Mucosa of descending colon (tissue), 3 donors: ENCODE results near the gene FCGR2B. TPM values are rescaled to one million over a fixed set of nuclear protein-coding genes. Genes with fewer than 3 reads are reported as not detected.
"Not testable (repeated sequence)": the region's sequence is repeated elsewhere in the genome, so short reads cannot be mapped to it uniquely, and the experiment has no call there.

Source experiments
- ATAC-seq: fragments of 200-7000 bp; cut with Tn5 transposase; one replicate; pipeline ENCODE4 v1.9.1; 2020; ENCODE audit warnings: mild to moderate bottlenecking, moderate library complexity
- DNase-seq, 3 donors: peaks; one replicate each; pipeline ENCODE4 v3.0.0-alpha.2; 2020
- H3K36me3 ChIP-seq: fragments of 200-600 bp; one replicate; pipeline ENCODE4 v1.8.0; 2021; ENCODE audit warnings: low read depth, mild to moderate bottlenecking
- H3K4me1 ChIP-seq: fragments of 200-600 bp; one replicate; pipeline ENCODE4 v1.8.0; 2021; ENCODE audit warnings: low read depth, mild to moderate bottlenecking
- H3K4me3 ChIP-seq: fragments of 200-600 bp; one replicate; pipeline ENCODE4 v1.8.0; 2021; ENCODE audit warnings: mild to moderate bottlenecking
- H3K9me3 ChIP-seq: fragments of 200-600 bp; one replicate; pipeline ENCODE4 v1.8.0; 2021; ENCODE audit warnings: mild to moderate bottlenecking
- CTCF ChIP-seq: fragments of 200-600 bp; IDR thresholded peaks from one replicate; pipeline ENCODE4 v1.8.0; 2022; ENCODE audit warnings: antibody characterized with exemption, mild to moderate bottlenecking
- intact Hi-C, 2 donors: fragments of 100-400 bp; cut with DNase I in 1 of 2; cut with micrococcal nuclease in 1 of 2; formaldehyde crosslinking; loops; one replicate each; pipeline versions ENCODE4 v1.11.0 to v1.11.1; 2022; cut with DNase I, micrococcal nuclease
- total RNA-seq, 3 donors: library from RNA; stranded (reverse); fragmentation: NEBNext Ultra II Directional in 2 of 3; extraction: Animal tissue kit (Norgen Biotek cat#: 25700) in 2 of 3; gene quantifications; one replicate each; pipeline versions ENCODE4 v1.2.1 to v1.2.4, GENCODE V29; 2021 to 2023
- donor health status: DM: no; HTN: no; CAD: no; lungs with moderate emphysema.
- donor health status: DM: no; HTN: no; CAD: no.
- donor health status: DM: no; HTN: yes; CAD: no.

The FCGR2B gene
- total RNA-seq, 3 donors from 2014 or later, result 5.1 to 18.7 (median 14.8) TPM

GRCh38 chr1:161658524-161658923, 4.4 kb upstream of the FCGR2B start:
- intact Hi-C loops, ATAC-seq, H3K4me1 ChIP-seq, H3K36me3 ChIP-seq, DNase-seq, H3K9me3 ChIP-seq, H3K4me3 ChIP-seq: not testable (repeated sequence)

- H3K9me3 ChIP-seq, intact Hi-C loops, H3K4me3 ChIP-seq, H3K4me1 ChIP-seq, DNase-seq, H3K36me3 ChIP-seq: not testable (repeated sequence)
- peak; percentile 35 for ATAC-seq
Measured at GRCh38 chr1:161661660-161662311, 1.2 kb upstream of the FCGR2B start.

GRCh38 chr1:161663569-161663968, 626 bp downstream of the FCGR2B start:
- peak; percentile 18 for ATAC-seq
- intact Hi-C loops, H3K9me3 ChIP-seq, H3K4me3 ChIP-seq, DNase-seq, H3K36me3 ChIP-seq, H3K4me1 ChIP-seq: not testable (repeated sequence)

- H3K4me1 ChIP-seq, H3K36me3 ChIP-seq, DNase-seq, ATAC-seq, intact Hi-C loops, H3K9me3 ChIP-seq, H3K4me3 ChIP-seq: not testable (repeated sequence)
Measured at GRCh38 chr1:161664689-161665088, 1.7 kb downstream of the FCGR2B start.

GRCh38 chr1:161671045-161672020, 8.4 kb downstream of the FCGR2B start:
- H3K4me1 ChIP-seq, ATAC-seq, intact Hi-C loops: not testable (repeated sequence)

GRCh38 chr1:161673437-161673836, 10.5 kb downstream of the FCGR2B start:
- intact Hi-C loops, H3K36me3 ChIP-seq, H3K4me3 ChIP-seq, H3K9me3 ChIP-seq, DNase-seq, H3K4me1 ChIP-seq, ATAC-seq: not testable (repeated sequence)

More at GRCh38 chr1:161671045-161672020, 8.4 kb downstream of the FCGR2B start:
- H3K4me3 ChIP-seq, H3K9me3 ChIP-seq, H3K36me3 ChIP-seq, DNase-seq: not testable (repeated sequence)

- H3K4me3 ChIP-seq, H3K9me3 ChIP-seq, ATAC-seq, H3K36me3 ChIP-seq, H3K4me1 ChIP-seq, DNase-seq, intact Hi-C loops: not testable (repeated sequence)
Measured at GRCh38 chr1:161674447-161674846, 11.5 kb downstream of the FCGR2B start.

GRCh38 chr1:161674908-161675307, 12.0 kb downstream of the FCGR2B start:
- H3K36me3 ChIP-seq, H3K9me3 ChIP-seq, DNase-seq, intact Hi-C loops, ATAC-seq, H3K4me3 ChIP-seq, H3K4me1 ChIP-seq: not testable (repeated sequence)

- DNase-seq, result no peak
- H3K4me3 ChIP-seq, result no peak overlapping the region
- intact Hi-C loops, result no loop called here
- ATAC-seq, result no peak
- TF ChIP-seq CTCF, result no peak
- no peaks in the 10 kb centered on the region for H3K9me3 ChIP-seq
- H3K4me1 ChIP-seq, result no peaks in the 10 kb centered on the region
- H3K36me3 ChIP-seq, result no peaks in the 10 kb centered on the region
Measured at GRCh38 chr1:161676441-161676840, 13.5 kb downstream of the FCGR2B start.
